ENCODE measurements around the gene TMEM223.
"Not testable (repeated sequence)": the region's sequence is repeated elsewhere in the genome, so short reads cannot be mapped to it uniquely, and the experiment has no call there.

The TMEM223 gene, protein sequence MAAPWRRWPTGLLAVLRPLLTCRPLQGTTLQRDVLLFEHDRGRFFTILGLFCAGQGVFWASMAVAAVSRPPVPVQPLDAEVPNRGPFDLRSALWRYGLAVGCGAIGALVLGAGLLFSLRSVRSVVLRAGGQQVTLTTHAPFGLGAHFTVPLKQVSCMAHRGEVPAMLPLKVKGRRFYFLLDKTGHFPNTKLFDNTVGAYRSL

DNA sequence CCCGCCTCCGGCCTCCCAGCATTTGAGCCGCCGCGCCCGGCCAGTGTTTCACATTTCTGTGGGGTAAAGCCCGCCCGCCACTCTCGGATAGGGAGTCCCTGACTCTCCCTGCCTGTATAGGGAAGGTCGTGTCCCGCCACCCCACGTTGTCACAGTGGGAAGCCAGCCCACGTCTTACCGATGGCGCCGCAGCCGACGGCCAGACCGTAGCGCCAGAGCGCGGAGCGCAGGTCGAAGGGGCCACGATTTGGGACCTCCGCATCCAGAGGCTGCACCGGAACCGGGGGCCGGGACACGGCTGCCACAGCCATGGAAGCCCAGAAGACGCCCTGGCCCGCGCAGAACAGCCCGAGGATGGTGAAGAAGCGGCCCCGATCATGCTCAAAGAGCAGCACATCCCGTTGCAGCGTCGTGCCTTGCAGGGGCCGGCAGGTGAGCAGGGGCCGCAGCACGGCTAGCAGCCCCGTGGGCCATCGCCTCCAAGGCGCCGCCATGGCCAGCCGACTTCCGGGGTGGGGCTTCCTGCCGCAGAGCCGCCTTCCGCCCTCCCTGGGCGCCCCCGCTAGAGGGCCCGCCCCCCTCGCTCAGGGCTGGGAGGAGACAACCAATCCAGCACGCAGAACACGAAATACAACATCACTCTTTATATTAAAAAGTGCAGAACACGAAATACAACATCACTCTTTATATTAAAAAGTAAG is at the start of gene TMEM223:
Gene TMEM223, minus strand, starts transcription at position 506 of the 701 bp plus-strand sequence. Its CDS starts 12 bp downstream, at position 494.
- peak; percentile 76 for DNase-seq

DNA sequence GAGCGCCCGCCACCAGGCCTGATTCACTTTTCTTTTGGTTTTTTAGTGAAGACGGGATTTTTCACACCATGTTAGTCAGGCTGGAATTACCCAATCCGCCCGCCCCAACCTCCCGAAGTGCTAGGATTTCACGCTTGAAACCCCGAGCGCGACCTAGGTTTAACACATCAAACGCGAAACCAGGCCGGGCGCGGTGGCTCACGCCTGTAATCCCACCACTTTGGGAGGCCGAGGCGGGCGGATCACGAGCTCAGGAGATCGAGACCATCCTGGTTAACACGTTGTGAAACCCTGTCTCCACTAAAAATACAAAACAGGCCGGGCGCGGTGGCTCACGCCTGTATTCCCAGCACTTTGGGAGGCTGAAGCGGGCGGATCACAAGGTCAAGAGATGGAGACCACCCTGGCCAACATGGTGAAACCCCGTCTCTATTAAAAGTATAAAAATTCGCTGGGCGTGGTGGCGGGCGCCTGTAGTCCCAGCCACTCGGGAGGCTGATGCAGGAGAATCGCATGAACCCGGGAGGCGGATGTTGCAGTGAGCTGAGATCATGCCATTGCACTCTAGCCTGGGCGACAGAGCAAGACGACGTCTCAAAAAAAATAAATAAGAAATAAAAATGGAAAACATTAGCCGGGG is 49.0 kb upstream of the TMEM223 start:
- peak; percentile 70 for DNase-seq

DNA sequence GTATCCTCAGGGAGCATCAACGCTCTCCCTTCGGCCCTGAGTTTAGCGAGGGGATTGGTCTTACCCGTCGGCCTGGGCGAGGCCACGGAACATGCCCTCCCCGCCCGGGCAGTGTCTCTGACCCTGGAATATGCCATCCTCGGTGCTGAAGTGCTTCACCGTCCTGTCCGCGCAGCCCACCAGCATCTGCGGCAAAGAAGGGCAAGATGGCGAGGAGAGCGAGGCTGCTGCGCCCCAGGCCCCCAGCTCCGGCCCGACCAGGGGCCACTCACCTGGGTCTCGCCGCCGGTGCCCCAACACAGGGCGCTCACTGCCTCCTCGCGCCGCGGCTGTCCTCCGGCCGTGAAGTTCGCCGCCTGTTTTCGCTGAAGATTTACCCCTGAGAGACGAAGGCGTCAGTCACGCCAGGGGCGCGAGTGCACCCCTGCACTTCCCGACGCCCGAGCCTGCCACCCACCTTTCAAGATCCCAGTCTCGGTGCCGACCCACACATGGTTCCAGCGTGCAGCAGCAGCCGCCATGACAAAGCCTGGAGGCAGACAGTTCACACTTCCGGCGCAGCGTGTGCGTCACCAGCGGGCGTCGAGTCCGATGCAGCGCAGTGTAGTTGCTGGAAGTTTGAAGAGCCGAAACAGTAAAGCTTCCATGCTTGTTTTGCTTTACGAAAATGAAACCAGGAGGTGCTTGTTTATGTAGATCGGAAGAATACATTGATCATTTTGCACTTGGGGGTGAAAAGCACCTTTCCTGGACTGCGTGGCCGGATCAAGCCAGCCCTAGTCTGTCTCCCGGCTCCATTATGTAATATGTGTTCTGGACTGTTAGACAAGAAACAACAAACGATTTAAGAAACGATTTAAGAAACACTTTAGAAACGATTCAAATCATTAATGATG is 47.5 kb upstream of the TMEM223 start, which contains the start of gene WDR74:
Gene WDR74, minus strand, starts transcription at position 541 of the 896 bp plus-strand sequence. Its CDS starts 20 bp downstream, at position 521.
- peak; percentile 92 for DNase-seq

DNA sequence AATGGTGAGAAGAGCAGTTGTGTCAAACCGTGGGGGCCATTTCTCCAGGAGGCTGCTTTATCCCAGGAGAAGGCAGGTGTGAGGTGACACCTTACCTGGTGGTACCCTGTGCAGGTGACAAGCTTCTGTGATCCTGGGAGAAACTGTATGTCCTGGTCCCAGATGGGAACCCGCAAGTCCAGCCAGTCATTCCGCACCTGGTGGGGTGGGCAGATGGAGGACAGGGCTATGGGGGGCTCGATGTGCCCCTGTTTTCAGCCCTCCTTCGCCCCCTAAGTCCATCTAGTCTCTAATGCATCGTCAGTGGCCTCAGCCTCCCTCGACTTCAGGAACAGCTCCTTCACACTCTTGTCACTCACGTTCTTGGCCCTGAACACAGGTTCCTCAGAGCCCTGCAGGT is 43.5 kb upstream of the TMEM223 start:
- DNase-seq: no peak

DNA sequence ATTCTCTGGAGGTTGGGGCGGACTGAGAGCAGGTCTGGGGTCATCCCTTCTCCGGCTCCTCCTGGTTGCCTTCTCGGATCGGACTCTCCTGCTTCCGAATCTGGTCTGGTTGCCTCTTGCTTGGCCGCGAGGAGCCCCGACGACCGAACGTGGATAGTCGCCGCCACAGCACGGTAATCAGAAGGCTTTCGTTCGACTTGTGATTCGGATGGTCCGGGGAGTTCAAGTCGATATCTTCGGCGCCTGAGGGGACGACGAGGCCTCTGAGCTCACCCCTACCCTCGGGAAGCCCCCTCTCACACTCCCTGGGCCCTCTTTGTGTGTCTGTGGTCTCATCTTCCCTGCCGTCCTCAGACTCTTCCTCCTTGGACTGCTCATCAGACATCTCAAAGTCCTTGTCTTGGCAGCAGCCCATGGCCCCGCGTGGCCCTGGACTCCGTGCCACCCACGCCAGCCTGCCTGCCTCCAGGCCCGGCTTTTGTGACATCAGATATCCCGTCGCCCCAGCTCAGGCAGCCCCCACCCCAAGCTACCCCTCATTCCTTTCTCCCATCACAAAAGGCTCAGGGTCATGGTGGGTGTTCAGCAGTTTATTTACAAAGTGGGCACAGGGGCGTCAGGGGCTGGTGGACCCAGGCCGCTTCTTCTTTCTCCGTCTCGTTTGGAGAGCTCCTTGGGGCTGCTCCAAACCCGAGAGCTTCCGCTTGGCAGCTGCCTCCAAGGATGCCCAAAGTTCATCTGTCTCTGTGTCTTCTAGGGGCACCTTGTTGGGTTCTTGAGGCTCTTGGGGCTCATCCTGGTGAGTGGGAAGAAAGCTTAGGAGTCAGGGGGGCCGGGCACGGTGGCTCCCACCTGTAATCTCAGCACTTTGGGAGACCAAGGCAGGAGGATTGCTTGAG is 40.8 kb upstream of the TMEM223 start, which contains the start of gene TEX54:
Gene TEX54, minus strand, starts transcription at position 506 of the 899 bp plus-strand sequence.
- no peak for DNase-seq

DNA sequence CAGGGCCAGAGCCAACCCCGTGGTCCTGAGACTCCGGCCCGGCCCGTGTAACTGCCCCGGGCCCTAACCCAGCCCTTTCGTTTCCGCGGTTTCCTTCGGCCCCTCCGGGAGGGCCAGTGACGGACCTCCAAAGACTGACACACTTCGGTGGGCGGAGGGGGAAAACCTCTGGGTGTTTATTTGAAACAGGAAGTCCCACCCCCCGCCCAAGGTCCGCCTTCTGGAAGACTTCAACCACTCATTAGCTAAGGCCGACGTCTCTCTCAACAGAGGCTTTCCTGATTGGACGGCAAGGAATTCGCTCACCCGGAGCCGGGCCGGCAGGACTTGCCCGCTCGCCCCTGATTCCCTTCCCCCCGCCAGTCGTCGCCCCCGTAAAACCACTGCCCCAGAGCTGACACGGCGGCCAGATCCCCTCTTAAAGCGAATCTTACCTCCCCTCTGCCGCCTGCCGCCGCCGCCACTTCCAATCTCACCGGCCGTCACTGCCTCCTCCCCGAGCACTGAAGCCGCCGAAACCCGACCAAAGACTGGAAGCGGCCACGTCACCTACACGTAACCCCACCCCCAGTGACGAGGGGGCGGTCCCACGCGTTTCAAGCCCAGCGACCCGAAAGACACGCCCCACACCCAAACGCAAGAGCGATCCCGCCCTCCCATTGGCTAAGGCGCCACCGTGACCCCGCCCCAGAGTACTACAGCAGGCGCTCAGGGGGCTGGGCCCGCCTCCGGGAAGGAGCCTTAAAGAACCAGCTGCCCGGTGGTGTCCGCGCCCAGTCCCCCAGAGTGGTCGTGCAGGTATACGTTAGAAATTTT is 39.9 kb upstream of the TMEM223 start, which contains the start of gene STX5:
Gene STX5, minus strand, starts transcription at position 532 of the 816 bp plus-strand sequence. CDS start 808 bp downstream, outside the sequence.
- DNase-seq: peak; percentile 99

DNA sequence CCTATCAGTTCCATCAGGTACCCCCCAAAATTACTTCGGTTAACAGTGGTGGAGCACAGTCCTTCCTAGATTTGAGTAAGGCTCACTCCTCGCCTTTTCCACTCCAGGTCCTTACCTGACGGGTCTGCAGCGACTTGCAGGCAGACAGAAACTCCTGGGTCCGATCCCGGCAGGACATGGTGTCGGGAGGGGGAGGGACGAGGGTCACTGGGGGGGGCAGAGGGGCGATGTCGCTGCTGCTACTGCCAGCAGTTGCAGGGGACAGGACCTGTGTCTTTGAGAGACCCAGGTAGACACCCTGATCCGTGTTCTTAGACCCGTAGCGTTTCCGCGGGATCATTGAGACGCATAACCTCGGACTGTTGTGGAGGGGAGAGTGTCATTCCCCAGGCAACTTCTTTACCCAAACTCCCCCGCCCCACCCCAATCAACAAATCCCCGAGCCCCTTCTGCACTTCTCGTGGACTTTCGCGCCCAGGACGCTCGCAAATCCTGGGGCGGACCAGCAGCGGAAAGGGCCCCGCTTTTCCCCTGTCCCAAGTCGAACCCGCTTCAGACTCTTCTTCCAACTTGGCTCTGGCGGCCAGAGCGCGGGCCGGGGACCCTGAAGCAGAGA is 39.2 kb upstream of the TMEM223 start:
- DNase-seq: peak; percentile 42

DNA sequence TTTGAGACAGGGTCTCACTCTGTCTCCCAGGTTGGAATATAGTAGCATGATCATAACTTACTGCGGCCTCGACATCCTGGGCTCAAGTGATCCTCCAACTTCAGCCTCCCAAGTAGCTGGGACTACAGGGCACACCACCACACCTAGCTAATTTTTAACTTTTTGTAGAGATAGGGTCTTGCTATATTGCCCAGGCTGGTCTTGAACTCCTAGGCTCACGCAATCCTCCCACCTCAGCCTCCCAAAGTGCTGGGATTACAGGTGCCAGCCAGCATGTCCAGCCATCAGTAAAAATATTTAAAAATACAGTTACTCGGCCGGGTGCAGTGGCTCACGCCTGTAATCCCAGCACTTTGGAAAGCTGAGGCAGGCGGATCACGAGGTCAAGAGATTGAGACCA is 36.3 kb upstream of the TMEM223 start:
- not testable (repeated sequence) for DNase-seq

DNA sequence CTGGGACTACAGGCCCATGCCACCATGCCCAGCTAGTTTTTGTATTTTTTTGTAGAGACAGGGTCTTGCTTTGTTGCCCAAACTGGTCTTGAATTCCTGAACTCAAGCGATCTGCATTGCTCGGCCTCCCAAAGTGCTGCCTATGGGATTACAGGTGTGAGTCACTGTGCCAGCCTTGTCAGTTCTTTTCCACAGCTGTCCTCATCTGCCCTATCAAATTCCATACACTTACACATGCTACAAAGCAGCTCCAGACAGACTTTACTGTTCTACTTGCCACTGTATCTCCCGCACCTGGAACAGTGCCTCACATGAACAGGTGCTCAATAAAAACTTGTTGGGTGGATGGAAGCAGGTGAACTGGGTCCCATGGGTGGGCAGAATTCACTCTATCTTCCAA is 31.9 kb upstream of the TMEM223 start:
- no peak for DNase-seq

DNA sequence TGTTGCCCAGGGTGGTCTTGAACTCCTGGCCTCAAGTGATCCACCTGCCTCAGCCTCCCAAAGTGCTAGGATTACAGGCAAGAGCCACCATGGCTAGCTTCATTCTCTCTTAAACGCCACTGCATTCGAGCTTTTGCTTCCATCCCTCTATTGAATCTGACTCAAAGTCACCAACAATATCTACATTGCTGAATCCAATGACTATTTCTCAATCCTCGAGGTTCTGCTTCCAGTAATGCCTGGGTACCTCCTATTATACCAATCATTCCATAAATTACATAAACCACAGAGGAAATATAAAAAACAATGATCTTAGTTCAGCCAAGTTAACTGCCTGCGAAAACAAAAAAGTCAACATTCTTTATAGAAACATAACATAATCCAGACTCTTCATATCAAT is 25.3 kb upstream of the TMEM223 start:
- no peak for DNase-seq

DNA sequence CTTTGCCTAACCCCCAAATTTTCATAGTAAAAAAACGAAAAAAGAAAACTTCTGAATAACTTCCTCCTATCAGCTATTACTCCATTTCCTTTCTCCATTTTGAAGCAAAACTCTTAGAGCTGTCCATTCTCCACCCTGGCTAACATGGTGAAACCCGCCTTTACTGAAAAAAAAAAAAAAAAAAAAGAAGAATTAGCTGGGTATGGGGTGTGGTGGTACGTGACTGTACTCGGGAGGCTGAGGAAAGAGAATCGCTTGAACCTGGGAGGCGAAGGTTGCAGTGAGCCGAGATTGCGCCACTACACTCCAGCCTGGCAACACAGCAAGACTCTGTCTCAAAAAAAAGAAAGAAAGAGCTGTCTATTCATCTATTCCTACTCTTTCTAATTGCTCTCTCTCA is 24.8 kb upstream of the TMEM223 start:
- DNase-seq: no peak

DNA sequence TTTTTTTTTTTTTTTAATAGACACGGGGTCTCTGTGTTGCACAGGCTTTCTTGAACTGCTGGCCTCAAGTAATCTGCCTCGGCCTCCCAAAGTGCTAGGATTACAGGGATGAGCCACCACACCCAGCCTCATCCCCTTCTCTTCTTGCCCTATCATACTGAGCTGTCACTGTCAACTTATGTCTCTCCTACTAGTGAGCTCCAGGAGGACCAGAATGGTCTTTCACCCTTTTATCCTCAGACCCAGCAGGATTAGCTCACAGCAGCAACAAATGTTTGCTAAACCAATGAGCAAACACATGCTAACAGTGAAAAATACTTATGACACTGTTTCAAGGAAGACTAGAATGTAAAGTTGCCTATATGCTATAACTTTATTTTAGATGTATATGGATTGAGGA is 19.9 kb upstream of the TMEM223 start:
- no peak for DNase-seq

DNA sequence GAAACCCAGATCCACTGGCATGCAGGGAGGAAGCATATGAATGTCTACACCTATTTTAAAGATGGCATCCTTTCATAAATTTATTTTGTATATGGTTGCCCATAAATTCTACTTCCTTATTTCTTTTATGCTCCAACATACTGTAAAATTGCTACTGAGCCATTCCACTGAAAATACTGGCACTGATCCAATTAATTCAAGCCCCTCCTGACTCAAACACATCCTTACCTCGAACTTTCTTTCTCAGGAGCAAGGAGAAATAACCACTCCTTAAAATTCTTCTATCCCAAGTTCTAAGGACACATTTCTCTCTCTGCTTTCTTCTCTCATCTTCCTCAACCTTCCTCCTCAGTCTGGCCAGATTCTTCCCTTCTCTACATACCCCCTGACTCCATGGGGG is 18.9 kb upstream of the TMEM223 start:
- DNase-seq: no peak

DNA sequence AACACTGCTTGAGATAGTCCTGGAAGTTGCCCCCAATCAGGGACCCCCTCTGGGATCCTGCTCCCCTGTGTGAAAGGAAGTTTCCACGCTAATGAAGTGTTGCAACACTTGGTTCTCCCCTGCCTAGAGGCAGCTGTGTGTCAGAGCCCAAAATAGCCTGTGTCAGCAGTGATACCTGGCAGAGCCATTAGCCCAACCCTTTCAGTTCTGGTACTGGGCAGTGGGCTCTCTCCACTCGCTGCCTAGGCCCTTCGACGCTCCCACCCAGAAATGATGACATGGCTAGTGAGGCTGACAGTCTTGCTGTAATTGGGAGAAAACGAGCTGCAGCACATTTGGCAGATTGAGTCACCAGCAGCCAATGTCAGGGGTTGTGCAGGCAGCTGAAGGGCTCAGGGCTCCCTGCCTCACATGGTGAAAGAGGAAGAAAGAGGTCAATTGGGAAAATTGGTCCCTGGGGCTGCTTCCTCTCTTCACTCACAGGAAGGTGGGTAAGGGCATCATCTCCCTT is 14.9 kb upstream of the TMEM223 start:
- no peak for DNase-seq

DNA sequence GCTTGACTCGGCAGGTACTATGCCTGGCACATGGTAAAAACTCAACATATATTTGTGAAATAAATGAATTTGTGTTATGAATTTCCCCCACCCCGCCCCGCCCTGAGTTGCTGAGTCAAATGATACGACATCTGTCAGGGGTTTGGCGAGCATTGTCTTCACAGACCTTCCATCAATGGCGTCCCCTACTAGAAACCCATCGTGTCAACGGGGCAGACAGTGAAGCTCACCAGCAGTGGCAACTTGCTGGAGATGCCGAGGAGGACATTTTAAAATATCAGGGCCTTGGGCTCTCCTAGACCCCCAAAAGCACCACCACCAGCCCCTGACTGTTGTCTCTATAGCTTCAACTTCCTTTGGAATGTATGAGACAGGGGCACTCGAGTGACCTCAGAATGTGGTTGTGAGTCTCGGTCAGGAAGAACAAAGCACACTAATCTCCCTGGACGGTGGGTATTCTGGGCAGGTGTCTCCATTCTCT is 14.2 kb upstream of the TMEM223 start:
- DNase-seq: no peak

DNA sequence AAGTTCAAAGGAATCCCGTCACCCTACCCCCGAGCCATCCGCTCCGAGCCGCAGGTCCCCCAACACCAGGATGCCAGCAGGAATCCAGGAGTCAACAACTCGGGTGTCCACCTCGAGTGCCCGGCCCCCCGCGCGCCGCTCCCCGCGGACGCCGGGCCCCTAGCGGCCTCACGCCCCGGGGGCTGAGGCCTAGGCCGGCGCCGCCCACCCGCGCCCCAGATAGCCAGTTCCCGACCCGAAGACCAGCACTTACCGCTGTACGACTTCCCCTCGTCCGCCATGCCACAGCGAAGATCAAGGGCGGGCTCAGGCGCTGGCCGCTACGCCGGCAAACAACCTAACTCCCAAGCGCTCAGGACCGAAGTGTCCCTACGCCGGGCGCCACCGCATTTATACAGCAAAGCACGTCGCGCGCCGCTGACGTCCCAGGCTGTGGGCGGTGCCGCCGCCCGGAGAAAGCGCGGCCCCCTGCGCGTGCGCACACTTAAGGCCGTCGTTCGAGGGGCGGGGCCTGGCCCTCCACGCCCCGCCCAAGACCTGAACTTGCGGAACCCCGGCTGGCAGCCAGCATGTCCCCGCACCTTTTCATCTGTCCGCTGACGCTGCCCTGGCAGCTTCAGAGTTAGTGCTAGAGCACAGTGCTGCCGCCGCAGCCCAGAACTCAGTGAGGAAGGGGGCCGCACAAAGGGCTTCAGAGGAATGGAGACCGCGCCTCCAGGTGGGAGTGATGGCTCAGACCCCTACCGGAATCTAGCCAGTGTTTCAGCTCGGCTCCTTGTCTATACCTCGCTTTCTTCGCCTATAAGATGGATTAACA is 13.5 kb upstream of the TMEM223 start, which contains the start of gene NXF1:
Gene NXF1, minus strand, starts transcription at position 365 of the 817 bp plus-strand sequence. Its CDS starts 84 bp downstream, at position 281.
- peak; percentile 96 for DNase-seq

DNA sequence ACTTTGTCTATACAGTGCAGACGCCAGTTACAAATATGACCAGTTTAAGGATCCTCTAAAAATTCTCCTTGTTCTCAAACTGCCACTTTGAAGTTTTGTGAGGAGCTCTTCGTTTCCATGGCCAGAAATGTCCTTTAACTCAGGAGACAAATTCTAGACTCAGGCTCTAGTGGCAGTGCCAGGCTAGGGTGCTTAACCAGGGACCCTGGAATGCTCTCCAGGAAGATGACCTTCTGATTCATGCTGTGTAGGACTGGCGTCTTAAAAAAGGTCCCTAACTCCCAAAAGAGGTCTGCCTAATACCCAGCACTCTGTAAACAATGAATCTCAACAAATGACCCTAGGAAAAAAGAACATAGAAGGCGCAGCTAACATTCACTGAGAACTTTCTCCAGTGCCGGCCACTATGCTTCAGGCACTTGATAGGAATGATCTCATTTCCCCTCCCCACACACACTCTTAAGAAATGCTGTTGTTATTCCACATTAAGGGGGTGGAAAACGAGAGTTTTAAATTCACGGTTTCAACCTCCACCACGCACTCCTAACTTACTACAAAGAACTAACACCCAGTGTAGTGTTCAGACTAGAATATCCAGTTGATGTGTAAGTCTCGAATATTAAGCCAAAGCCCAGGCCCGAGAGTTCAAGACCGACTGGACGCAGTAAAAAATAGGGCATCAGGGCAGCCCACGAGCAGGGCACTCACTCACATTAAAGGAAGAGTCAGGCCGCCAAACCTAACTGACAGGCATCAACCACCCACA is 12.7 kb upstream of the TMEM223 start:
- no peak for DNase-seq

DNA sequence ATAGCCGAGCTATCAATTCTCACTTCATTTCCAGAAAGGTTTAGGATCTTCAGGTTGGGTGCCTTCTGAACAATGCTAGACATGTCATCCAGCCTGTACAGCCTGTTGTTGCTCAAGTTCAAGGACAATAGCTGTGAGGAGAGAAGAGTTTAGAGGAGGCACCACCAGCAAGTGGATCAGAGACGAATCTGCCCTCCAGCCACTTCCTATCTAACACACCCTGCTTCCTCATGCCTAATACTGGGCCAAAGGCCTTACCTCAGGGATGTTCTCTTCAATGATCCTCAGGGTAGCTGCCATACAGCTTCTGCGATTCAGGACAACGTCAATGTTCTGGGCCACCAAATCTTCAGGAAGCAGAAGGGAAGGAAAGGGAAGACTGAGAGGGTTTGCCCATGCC is 9.3 kb upstream of the TMEM223 start:
- DNase-seq: no peak

Data from NCI-H1092 (cell line).